ENCODE results near the gene AKAP13.

AKAP13 gene

GRCh38 chr15:85642065-85642692 lies 261.8 kb downstream of the AKAP13 start:
- CTCF ChIA-PET: interaction anchor here (0.6 to 0.7 kb wide), 2 partner anchors 18 to 49 kb away, joined by 3 to 4 read pairs; no protein-coding TSS in a partner anchor
- TF ChIP-seq ZNF26 (tag by site-specific recombination; IDR thresholded peaks at IDR 0.05) (no peak), YY1 (tag by site-specific recombination; IDR thresholded peaks at IDR 0.05) (no peak), ZNF624 (tag by site-specific recombination; IDR thresholded peaks at IDR 0.05) (no peak), ZNF404 (tag by site-specific recombination; IDR thresholded peaks at IDR 0.05) (no peak), PRDM2 (tag by site-specific recombination; IDR thresholded peaks at IDR 0.05; ENCODE audit: borderline replicate concordance) (no peak), FEZF1 (tag by site-specific recombination; IDR thresholded peaks at IDR 0.05) (no peak), SCRT1 (tag by site-specific recombination; IDR thresholded peaks at IDR 0.05; ENCODE audit: borderline replicate concordance) (no peak), ZNF677 (tag by site-specific recombination; IDR thresholded peaks at IDR 0.05) (no peak), ZNF768 (tag by site-specific recombination; IDR thresholded peaks at IDR 0.05) (no peak), ZNF114 (tag by site-specific recombination; IDR thresholded peaks at IDR 0.05) (no peak), ZNF19 (tag by site-specific recombination; IDR thresholded peaks at IDR 0.05; ENCODE audit: low read depth) (no peak), ZNF639 (tag by site-specific recombination; IDR thresholded peaks at IDR 0.05) (no peak), BCL11B (tag by site-specific recombination; IDR thresholded peaks at IDR 0.05; ENCODE audit: low read depth) (no peak), REPIN1 (tag by site-specific recombination; IDR thresholded peaks at IDR 0.05; ENCODE audit: low read depth) (no peak), ZNF426 (tag by site-specific recombination; IDR thresholded peaks at IDR 0.05) (no peak), ZFHX2 (tag by site-specific recombination; conservative IDR thresholded peaks at IDR 0.05) (no peak), ZNF660 (tag by site-specific recombination; IDR thresholded peaks at IDR 0.05) (no peak), SP2 (tag by site-specific recombination; IDR thresholded peaks at IDR 0.05) (no peak), ZNF549 (tag by site-specific recombination; IDR thresholded peaks at IDR 0.05) (no peak), PRDM6 (tag by site-specific recombination; IDR thresholded peaks at IDR 0.05) (no peak)
- H3K4me1 ChIP-seq (ENCODE audit: control insufficient read depth, insufficient read depth, low read length): peaks cover 2% of the 10 kb centered on the region
- no peak overlapping the region for H3K4me3 ChIP-seq (ENCODE audit: low read depth, low read length)
- POLR2A ChIA-PET: no interaction called here
- H3K36me3 ChIP-seq (ENCODE audit: control insufficient read depth in 2 of 2, insufficient read depth in 1 of 2, low read length in 2 of 2): peaks cover 7 to 17% of the 10 kb centered on the region in 2 experiments; a peak in 2 of 3 replicates
- H3K9me3 ChIP-seq (ENCODE audit: control insufficient read depth, insufficient read depth, low read depth, low read length): no peaks in the 10 kb centered on the region; the same call in 1 of the 2 replicates
- no peak overlapping the region for H3K27ac ChIP-seq (ENCODE audit: extremely low read depth, low read depth, low read length)

Data from HEK293 (cell line).